Measurements from ENCODE around the gene OTUB1. TPM values are rescaled to one million over a fixed set of nuclear protein-coding genes. Genes with fewer than 3 reads are reported as not detected.

Gene OTUB1
- total RNA-seq, 1 experiment from 2014 or later, result 119 TPM

- Histone ChIP-seq H3K9me2 (ENCODE audit: insufficient read depth) (no peaks in the 10 kb centered on the region), H3K9me3 (ENCODE audit: insufficient read depth, low read depth) (no peaks in the 10 kb centered on the region), H3F3A (ENCODE audit: insufficient read depth, low read depth) (0 out of 2 replicates have a peak, but pooled peaks cover 4% of the 10 kb centered on the region), H3K4me2 (no peak overlapping the region), H2AFZ (no peak overlapping the region), H3K4me1 (replicated peaks; ENCODE audit: insufficient read depth) (no peaks in the 10 kb centered on the region), H3K27ac (no peak overlapping the region), H3K36me3 (ENCODE audit: low read depth) (no peaks in the 10 kb centered on the region), H3K27me3 (ENCODE audit: insufficient read depth, low read depth) (no peaks in the 10 kb centered on the region), H3K4me3 (no peak overlapping the region), H4K20me1 (ENCODE audit: insufficient read depth) (peaks cover 49% of the 10 kb centered on the region), H3K79me2 (ENCODE audit: low read depth) (no peaks in the 10 kb centered on the region)
- intact Hi-C loops (cut with micrococcal nuclease; ENCODE audit: unreplicated experiment), result no loop called here
- no peak for DNase-seq
- CTCF ChIA-PET, result interaction anchor here (0.7 kb wide), 1 partner anchor 16 kb away, joined by 7 read pairs; no protein-coding TSS in a partner anchor
- no TSS peak for BruUV-seq (replicated peaks)
- POLR2A ChIA-PET (ENCODE audit: unreplicated experiment), result no interaction called here
- TF ChIP-seq, protein P1, sequence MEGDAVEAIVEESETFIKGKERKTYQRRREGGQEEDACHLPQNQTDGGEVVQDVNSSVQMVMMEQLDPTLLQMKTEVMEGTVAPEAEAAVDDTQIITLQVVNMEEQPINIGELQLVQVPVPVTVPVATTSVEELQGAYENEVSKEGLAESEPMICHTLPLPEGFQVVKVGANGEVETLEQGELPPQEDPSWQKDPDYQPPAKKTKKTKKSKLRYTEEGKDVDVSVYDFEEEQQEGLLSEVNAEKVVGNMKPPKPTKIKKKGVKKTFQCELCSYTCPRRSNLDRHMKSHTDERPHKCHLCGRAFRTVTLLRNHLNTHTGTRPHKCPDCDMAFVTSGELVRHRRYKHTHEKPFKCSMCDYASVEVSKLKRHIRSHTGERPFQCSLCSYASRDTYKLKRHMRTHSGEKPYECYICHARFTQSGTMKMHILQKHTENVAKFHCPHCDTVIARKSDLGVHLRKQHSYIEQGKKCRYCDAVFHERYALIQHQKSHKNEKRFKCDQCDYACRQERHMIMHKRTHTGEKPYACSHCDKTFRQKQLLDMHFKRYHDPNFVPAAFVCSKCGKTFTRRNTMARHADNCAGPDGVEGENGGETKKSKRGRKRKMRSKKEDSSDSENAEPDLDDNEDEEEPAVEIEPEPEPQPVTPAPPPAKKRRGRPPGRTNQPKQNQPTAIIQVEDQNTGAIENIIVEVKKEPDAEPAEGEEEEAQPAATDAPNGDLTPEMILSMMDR (conservative IDR thresholded peaks at IDR 0.05), result no peak
- TF ChIP-seq EZH2 (IDR thresholded peaks at IDR 0.05; ENCODE audit: low read depth), result no peak
These were observed 36.0 kb downstream of the OTUB1 start for GRCh38 chr11:64022125-64022784.

GRCh38 chr11:64023712-64024710, 37.8 kb downstream of the OTUB1 start:
- no peak overlapping the region for H2AFZ ChIP-seq
- TF ChIP-seq EZH2 (IDR thresholded peaks at IDR 0.05; ENCODE audit: low read depth), result no peak
- TF ChIP-seq, protein P1 (conservative IDR thresholded peaks at IDR 0.05), result no peak
- H3K4me2 ChIP-seq, result no peak overlapping the region
- no peaks in the 10 kb centered on the region for H3K36me3 ChIP-seq (ENCODE audit: low read depth)
- peaks cover 44% of the 10 kb centered on the region for H4K20me1 ChIP-seq (ENCODE audit: insufficient read depth)
- H3K27ac ChIP-seq, result no peak overlapping the region
- no peaks in the 10 kb centered on the region for H3K79me2 ChIP-seq (ENCODE audit: low read depth)
- H3K9me2 ChIP-seq (ENCODE audit: insufficient read depth), result no peaks in the 10 kb centered on the region
- POLR2A ChIA-PET (ENCODE audit: unreplicated experiment), result interaction anchor here (0.6 kb wide), 1 partner anchor 335 kb away, joined by 4 read pairs; no protein-coding TSS in a partner anchor
- DNase-seq, result no peak
- CTCF ChIA-PET, result no interaction called here
- 0 out of 2 replicates have a peak, but pooled peaks cover 4% of the 10 kb centered on the region for H3F3A ChIP-seq (ENCODE audit: insufficient read depth, low read depth)
- intact Hi-C loops (cut with micrococcal nuclease; ENCODE audit: unreplicated experiment), result no loop called here
- no peaks in the 10 kb centered on the region for H3K4me1 ChIP-seq (replicated peaks; ENCODE audit: insufficient read depth)
- H3K9me3 ChIP-seq (ENCODE audit: insufficient read depth, low read depth), result no peaks in the 10 kb centered on the region
- no TSS peak for BruUV-seq (replicated peaks)
- no peaks in the 10 kb centered on the region for H3K27me3 ChIP-seq (ENCODE audit: insufficient read depth, low read depth)
- no peak overlapping the region for H3K4me3 ChIP-seq

DNA sequence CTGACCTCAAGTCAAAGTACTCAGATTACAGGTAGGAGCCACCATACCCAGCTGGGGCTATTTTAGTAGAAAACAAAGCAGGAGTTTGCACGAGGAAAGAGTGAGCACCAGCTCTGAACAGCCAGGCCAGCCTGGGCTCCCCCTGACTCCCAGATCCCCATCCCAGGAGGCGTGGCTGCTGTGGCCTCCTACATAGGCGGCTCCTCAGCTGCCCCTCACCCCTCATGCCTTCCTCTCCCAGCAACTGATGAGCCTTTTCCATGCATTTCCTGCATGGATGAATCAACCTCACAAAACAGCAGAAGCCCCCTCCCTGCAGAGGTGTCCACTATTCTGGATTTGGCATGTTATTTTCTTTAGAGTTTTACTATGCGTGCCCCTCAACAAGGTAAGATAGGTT, 39.0 kb downstream of the OTUB1 start:
- no peak overlapping the region for H3K27ac ChIP-seq
- no TSS peak for BruUV-seq (replicated peaks)
- H3K4me1 ChIP-seq (replicated peaks; ENCODE audit: insufficient read depth), result no peaks in the 10 kb centered on the region
- H3K9me2 ChIP-seq (ENCODE audit: insufficient read depth), result no peaks in the 10 kb centered on the region
- no peak overlapping the region for H3K4me3 ChIP-seq
- ChIA-PET CTCF (interaction anchor here (0.7 kb wide), 2 partner anchors 356 to 663 kb away, joined by 3 to 8 read pairs; no protein-coding TSS in a partner anchor), POLR2A (ENCODE audit: unreplicated experiment) (no interaction called here)
- no peaks in the 10 kb centered on the region for H3K79me2 ChIP-seq (ENCODE audit: low read depth)
- 0 out of 2 replicates have a peak, but pooled peaks cover 4% of the 10 kb centered on the region for H3F3A ChIP-seq (ENCODE audit: insufficient read depth, low read depth)
- TF ChIP-seq EZH2 (IDR thresholded peaks at IDR 0.05; ENCODE audit: low read depth), result no peak
- TF ChIP-seq, protein P1 (conservative IDR thresholded peaks at IDR 0.05), result no peak
- H3K4me2 ChIP-seq, result no peak overlapping the region
- no peaks in the 10 kb centered on the region for H3K27me3 ChIP-seq (ENCODE audit: insufficient read depth, low read depth)
- intact Hi-C loops (cut with micrococcal nuclease; ENCODE audit: unreplicated experiment), result no loop called here
- H4K20me1 ChIP-seq (ENCODE audit: insufficient read depth), result peaks cover 44% of the 10 kb centered on the region
- no peak overlapping the region for H2AFZ ChIP-seq
- no peaks in the 10 kb centered on the region for H3K36me3 ChIP-seq (ENCODE audit: low read depth)
- no peak for DNase-seq
- no peaks in the 10 kb centered on the region for H3K9me3 ChIP-seq (ENCODE audit: insufficient read depth, low read depth)
